GM04504 (cell line): ENCODE measurements around the gene PIGU.

Source experiments
- DNase-seq: peaks from one replicate; pipeline ENCODE4 v3.0.0-alpha.2; 2012; ENCODE audit warnings: low read depth

Gene PIGU

DNA sequence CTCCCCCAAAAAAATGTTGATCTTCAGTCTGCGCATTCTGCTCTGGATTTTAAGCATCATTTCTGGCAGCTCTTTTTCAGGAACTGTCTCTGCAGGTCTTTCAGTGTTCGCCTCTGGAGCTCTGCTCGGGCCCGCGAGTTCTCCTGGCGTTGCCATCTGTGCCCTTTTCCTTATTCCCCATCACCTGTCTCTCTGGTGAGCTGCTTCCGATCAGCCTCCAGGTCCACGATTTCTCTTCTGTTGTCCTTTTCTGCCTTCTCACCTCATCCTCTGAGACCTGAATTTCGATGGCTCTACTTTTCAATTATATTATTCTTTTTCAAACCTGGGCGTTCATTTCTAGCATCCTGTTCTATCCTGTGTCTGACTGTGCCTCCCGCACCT is 119.0 kb downstream of the PIGU start:
- no peak for DNase-seq

DNA sequence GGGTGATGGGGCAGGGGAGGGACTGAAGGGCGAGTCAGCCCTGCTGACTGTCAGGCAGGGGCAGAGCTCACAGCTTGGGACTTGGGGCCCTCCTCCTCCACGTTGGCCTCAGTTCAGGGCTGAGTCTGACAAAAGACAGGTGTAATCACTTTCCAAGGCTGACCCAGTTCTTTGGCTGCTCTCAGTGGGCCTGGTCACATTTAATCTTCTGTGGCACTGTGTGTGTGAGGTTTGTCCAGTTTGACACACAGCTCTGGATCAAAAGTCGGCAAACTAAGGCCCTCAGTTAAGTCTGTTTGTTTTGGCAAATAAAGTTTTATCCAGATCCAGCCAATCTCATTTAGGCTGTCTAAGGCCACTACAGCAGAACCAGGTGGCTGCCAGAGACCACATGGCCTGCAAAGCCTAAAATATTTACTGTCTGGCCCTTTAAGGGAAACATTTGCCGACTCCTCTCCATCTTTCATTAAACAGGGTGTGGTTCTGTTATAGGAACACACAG is 123.5 kb downstream of the PIGU start:
- DNase-seq, result no peak

DNA sequence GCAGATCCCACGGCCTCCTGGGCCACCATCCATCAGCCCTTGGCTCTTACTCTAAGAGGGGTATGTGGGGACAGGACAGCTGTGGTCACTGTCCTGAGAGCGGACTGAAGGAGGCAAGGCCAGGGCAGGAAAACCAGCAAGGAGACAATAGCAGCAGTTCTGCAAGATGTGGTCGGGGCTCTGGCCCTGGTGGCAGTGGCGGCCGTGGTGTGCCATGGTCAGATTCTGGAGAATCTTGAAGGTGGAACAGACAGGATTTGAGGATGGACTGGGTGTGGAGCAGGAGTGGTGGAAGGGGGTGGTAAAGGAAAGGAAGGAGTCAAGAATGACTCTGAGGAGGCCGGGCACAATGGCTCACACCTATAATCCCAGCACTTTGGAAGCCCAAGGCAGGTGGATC is 124.3 kb downstream of the PIGU start:
- no peak for DNase-seq

DNA sequence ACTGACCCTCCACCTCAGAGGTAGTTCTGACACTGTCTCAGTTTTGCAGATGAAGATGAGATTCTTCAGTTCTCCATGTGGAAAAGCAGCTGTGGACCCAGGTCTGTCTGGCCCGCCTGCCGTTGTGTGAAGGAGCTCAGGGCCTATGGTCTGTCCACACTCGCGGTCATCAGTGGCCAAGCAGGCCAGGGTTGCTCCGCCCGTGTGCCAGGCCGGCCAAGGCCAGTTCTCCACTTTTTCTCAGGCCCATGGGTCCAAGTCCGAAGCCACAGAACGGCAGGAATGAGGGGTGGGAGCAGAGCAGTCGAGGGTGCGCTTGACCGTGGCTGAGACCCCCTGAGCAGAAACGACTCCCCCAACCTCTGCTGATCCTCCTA is 127.0 kb downstream of the PIGU start:
- no peak for DNase-seq

DNA sequence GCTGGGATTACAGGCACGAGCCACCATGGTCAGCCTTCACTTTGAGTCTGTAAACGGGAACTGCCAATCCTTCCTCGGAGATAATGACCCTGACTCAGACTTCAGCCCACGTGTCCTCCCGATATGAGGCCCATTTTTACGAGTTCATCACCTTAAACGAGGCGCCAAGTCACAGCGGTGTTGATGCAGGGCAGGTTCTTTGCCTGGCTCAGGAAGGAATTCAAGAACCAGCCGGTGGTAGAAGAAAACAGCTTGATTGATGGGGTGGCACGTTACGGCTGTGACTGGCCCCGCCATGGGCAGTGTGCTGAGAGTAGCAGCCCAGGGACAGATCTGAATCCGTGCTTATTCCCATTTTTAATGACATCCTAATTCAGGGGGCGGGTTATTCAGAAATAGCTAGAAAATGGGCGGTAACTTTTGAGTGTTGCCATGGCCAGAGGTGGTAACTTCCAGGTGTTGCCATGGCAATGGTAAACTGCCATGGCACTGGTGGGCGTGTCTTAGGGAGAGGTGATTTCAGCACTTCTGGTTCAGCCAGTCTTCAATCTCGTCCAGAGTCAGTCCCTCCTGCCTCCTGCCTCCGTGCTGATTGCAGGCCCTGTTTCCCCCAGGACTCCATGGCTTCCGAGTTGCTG is 127.5 kb downstream of the PIGU start:
- no peak for DNase-seq

DNA sequence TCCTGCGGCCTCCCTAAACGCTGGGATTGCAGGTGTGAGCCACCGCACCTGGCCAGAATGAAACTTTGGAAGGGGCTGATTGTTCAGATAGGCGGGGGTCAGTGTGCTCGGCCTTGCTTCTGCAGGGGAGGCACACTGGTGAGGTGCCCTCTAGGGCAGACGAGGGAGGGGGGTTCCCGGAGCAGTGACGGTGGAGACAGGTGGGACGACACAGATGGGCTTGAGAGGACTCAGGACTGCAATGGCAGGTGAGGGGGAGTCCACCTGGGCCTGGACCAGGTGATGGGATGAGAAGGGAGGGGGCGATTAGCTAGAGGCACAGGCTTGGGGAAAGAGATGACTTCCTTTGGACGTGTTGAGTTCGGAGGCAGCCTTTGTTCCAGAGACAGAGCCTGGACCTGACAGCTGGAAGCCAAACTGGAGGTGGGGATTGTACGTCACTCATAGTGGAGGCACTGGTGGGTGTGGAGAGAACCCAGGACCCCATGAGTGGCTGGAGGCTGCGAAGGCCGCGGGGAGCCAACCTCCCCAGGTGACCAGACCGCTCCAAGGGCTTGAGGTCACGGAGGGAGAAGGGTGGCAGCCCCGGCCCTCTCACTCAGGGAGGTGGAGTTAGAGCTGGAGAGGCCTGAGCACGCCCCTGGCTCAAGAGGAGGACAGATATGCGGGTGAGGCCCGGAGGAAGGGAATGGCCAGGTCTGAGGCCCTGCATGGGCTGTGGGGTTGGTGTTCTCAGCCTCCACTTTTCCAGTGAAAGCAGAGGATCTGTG is 128.9 kb downstream of the PIGU start:
- no peak for DNase-seq

DNA sequence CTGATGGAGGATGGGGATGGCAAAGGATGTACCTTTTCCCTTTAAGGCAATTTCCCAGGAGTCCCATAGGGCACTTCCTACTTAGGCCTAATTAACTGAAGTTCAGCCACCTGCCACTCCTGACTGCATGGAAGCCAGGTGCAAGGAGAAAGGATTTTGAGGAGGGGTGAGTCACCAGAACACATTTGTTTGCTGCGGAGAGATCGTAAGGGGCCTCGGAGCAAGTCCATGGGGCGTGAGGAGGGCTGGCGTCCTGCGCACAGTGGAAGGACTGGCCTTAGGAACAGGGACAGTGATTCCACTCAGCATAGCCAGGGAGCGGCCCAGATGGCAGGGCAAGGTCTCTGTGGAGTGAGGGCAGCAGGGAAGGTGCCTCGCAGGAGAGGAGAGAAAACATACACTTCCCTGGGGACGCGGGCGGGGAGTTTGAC is 130.1 kb downstream of the PIGU start:
- DNase-seq, result no peak

DNA sequence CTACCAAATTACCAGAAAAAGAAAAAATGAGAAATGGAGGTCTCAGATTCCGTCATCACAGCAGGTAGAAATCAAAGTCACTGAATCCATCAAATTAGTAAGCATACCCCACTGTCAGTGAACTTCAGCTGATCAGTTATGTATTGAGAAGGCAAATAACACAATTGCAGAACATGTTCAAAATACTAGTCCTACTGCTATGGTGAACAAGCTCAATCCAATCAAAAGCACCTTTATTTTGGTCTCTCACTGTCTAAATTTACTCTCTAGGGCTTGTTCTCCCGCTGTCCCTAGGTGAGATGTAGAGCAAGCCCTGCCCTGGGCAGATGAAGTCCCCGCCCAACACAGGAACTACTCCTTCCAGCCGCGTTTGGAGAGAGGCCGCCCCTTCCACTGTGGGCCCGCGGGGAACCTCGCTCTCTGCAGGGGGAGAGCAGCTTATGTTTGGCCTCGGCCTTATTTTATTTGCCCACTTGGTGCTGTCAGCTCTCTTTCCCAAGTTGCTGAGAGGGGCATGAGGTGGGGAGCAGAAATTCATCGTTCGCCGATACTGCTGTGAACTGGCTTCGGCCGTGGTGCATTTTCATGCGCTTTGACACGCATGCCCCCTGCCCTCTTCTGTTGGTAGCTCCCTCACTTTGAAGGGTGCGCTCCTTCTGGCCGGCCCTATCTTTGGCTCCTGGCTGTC is 132.6 kb downstream of the PIGU start:
- DNase-seq, result no peak

DNA sequence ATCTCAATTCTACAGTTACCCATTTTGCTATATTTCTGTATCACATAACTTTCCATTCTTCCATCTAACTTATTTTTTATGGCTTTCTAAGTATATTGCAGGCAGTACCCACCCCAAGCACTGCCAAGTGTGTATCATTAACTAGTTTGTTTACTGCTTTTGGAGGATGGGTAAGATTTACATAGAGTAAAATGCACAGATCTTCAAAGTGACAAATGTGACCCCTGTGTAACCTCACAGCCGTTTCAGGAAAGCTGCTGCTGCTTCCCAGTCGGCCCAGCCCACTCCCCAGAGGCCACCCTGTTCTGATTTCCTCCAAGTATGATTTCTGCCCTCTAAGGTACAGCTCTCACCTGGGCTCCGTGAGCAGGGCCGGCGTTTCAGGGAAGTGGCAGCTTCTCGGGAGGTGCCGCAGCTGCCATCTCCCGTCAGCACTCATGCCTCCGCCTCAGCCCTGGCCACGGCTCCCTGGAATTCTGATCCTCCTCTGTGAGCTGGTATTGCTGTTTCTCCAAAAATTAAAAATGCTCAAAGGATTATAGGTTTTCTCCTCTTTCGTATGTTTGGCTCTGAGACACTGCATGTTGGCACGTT is 133.3 kb downstream of the PIGU start:
- DNase-seq, result no peak

GRCh38 chr20:34542439-34542838 is 134.5 kb downstream of the PIGU start:
- no peak for DNase-seq

GRCh38 chr20:34541917-34542316 is 135.0 kb downstream of the PIGU start:
- DNase-seq, result no peak

GRCh38 chr20:34541264-34541901 is 135.5 kb downstream of the PIGU start:
- DNase-seq, result no peak

DNA sequence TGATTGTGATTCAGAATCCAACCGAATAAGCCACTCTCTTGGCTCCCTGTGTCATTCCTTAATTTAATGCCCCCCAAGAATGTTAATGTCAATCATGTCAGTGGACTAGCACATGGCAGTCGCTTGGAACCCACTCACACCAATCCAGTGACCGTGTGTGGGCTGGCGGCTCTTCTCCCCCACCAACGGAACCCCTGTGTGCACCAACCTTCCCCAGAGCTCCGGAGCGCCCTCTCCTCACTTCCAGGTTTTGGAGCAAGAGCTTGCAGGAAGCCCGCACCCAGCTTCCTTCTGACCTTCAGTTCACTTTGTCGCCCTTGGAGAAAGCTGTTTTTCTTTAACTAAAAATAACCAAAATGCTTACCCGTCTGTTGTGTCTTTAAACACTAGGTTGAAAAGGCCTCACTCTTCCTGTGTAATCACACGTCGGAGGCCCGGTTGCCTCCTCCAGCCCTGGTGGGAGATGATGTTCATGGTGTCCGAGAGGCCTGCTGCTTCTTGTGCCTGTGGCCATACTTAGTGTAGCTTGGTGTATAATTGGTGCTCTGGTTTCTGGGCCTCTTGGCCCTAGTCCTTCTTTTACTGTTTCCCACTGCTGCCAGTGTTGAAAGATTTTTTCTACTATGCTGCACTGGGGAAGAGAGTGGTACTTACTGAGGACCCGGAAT is 136.2 kb downstream of the PIGU start:
- DNase-seq, result no peak

- no peak for DNase-seq
Measured at GRCh38 chr20:34539756-34540155, 137.1 kb downstream of the PIGU start.

DNA sequence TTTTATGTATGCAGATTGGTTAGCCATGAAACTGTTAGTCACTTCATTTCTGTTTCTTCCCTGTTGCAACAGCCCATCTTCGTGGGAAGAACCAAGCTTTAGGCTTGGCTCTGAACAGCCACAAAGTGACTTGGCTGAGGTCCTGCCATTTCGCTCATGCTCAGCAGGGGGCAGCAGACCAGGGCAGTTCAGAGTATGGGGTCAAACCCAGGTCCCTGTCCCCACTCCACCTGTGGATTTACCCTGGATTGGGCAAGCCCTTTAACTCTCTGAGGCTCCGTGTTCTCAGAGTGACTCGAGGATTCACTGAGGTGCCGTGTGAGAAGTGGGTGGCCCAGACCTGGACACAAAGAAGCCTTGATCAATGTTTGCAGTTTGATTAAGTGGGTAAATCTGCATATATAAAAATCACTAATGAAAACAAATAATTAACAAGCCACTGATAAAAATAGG is 138.2 kb downstream of the PIGU start:
- peak; percentile 38 for DNase-seq

GRCh38 chr20:34537651-34538050 is 139.2 kb downstream of the PIGU start:
- DNase-seq, result no peak

DNA sequence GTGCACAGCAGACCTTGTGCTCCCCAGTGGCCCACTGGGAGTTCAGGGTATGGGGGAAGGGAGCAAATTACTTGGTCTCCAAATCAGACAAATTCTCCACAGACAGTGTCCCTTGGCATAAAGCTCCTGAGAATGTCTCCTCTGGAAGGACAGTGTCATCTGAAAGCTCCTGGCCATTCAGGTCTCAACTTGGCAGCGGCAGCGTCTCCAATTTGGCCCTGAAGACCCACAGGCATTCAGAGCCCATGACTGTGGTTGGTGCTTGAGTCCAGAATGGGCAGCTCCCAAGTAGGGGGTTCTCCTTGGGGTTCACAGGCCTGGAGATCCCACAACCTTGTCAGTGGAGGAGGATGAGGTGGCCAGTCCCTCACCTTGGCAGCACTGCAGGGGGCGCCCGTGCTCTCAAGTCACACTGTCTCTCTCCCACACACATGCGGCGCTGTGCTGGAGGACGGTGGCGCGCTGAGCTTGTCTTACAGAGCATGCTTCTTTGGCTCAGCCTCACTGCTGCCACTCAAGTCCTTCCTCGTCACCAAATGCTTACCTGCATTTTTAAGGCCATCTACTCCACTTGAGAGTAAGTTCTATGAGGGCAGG is 140.0 kb downstream of the PIGU start:
- no peak for DNase-seq

- no peak for DNase-seq
Measured at GRCh38 chr20:34535857-34536256, 141.0 kb downstream of the PIGU start.

- DNase-seq, result no peak
Measured at GRCh38 chr20:34535301-34535840, 141.5 kb downstream of the PIGU start.

- DNase-seq, result no peak
Measured at GRCh38 chr20:34534391-34535165, 142.3 kb downstream of the PIGU start.
